ENCODE results near the gene THUMPD3.

THUMPD3 gene

GRCh38 chr3:9422712-9423424, 60.0 kb downstream of the THUMPD3 start:
- ChIA-PET POLR2A (interaction anchor here (1.3 to 2.7 kb wide), 2 partner anchors 26 to 28 kb away, joined by 4 to 17 read pairs; partner anchors contain the start of gene SETD5), CTCF (interaction anchor here (0.6 to 2.6 kb wide), 8 partner anchors 14 to 61 kb away, joined by 3 to 12 read pairs (median 4); no protein-coding TSS in a partner anchor)
- peak; percentile 43 for TF ChIP-seq CTCF (IDR thresholded peaks at IDR 0.05; ENCODE audit: insufficient read depth, low read length, missing control alignments)
- no peak overlapping the region for H3K4me3 ChIP-seq (ENCODE audit: low read depth, low read length)
- peak; percentile 85 for DNase-seq (ENCODE audit: low read depth, low spot score)

GRCh38 chr3:9428411-9428810, 65.6 kb downstream of the THUMPD3 start:
- POLR2A ChIA-PET, result no interaction called here
- CTCF ChIA-PET, result no interaction called here
- no peak for TF ChIP-seq CTCF (IDR thresholded peaks at IDR 0.05; ENCODE audit: insufficient read depth, low read length, missing control alignments)
- H3K4me3 ChIP-seq (ENCODE audit: low read depth, low read length), result no peak overlapping the region
- DNase-seq (ENCODE audit: low read depth, low spot score), result no peak

GRCh38 chr3:9430733-9431132, 67.9 kb downstream of the THUMPD3 start:
- no peak for TF ChIP-seq CTCF (IDR thresholded peaks at IDR 0.05; ENCODE audit: insufficient read depth, low read length, missing control alignments)
- CTCF ChIA-PET, result interaction anchor here (1.0 kb wide), 1 partner anchor 78 kb away, joined by 3 read pairs; no protein-coding TSS in a partner anchor
- no peak for DNase-seq (ENCODE audit: low read depth, low spot score)
- POLR2A ChIA-PET, result interaction anchor here (1.1 kb wide), 1 partner anchor 34 kb away, joined by 3 read pairs; the partner anchor contains the start of gene SETD5
- no peak overlapping the region for H3K4me3 ChIP-seq (ENCODE audit: low read depth, low read length)

- POLR2A ChIA-PET, result no interaction called here
- no peak for DNase-seq (ENCODE audit: low read depth, low spot score)
- no peak for TF ChIP-seq CTCF (IDR thresholded peaks at IDR 0.05; ENCODE audit: insufficient read depth, low read length, missing control alignments)
- H3K4me3 ChIP-seq (ENCODE audit: low read depth, low read length), result no peak overlapping the region
- CTCF ChIA-PET, result interaction anchor here (0.8 kb wide), 1 partner anchor 11 kb away, joined by 3 read pairs; no protein-coding TSS in a partner anchor
These were observed 71.0 kb downstream of the THUMPD3 start for GRCh38 chr3:9433627-9434521.

- CTCF ChIA-PET, result interaction anchor here (0.8 to 3.7 kb wide), 4 partner anchors 8 to 82 kb away, joined by 3 to 12 read pairs (median 5); no protein-coding TSS in a partner anchor
- no peak for DNase-seq (ENCODE audit: low read depth, low spot score)
- TF ChIP-seq CTCF (IDR thresholded peaks at IDR 0.05; ENCODE audit: insufficient read depth, low read length, missing control alignments), result no peak
- POLR2A ChIA-PET, result interaction anchor here (0.9 kb wide), 1 partner anchor 39 kb away, joined by 3 read pairs; no protein-coding TSS in a partner anchor
- H3K4me3 ChIP-seq (ENCODE audit: low read depth, low read length), result no peak overlapping the region
These were observed 72.5 kb downstream of the THUMPD3 start for GRCh38 chr3:9435316-9435715.

Measured in AG04449 (cell line).